ENCODE results near the gene MAMDC2.

- TF ChIP-seq, protein P1, sequence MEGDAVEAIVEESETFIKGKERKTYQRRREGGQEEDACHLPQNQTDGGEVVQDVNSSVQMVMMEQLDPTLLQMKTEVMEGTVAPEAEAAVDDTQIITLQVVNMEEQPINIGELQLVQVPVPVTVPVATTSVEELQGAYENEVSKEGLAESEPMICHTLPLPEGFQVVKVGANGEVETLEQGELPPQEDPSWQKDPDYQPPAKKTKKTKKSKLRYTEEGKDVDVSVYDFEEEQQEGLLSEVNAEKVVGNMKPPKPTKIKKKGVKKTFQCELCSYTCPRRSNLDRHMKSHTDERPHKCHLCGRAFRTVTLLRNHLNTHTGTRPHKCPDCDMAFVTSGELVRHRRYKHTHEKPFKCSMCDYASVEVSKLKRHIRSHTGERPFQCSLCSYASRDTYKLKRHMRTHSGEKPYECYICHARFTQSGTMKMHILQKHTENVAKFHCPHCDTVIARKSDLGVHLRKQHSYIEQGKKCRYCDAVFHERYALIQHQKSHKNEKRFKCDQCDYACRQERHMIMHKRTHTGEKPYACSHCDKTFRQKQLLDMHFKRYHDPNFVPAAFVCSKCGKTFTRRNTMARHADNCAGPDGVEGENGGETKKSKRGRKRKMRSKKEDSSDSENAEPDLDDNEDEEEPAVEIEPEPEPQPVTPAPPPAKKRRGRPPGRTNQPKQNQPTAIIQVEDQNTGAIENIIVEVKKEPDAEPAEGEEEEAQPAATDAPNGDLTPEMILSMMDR (IDR thresholded peaks at IDR 0.05), result no peak
- TF ChIP-seq POLR2A (IDR thresholded peaks at IDR 0.05), result no peak
Observed at GRCh38 chr9:70054521-70054920, 10.9 kb downstream of the MAMDC2 start.

All from thyroid gland (tissue), 4 donors.